ENCODE data around the gene MTHFS. TPM values are rescaled to one million over a fixed set of nuclear protein-coding genes. Genes with fewer than 3 reads are reported as not detected.

Gene MTHFS
- polyA plus RNA-seq, 1 donor (not counting 4 experiments of a cell fraction or from before 2014, with no cell fraction given): 33.8 TPM

DNA sequence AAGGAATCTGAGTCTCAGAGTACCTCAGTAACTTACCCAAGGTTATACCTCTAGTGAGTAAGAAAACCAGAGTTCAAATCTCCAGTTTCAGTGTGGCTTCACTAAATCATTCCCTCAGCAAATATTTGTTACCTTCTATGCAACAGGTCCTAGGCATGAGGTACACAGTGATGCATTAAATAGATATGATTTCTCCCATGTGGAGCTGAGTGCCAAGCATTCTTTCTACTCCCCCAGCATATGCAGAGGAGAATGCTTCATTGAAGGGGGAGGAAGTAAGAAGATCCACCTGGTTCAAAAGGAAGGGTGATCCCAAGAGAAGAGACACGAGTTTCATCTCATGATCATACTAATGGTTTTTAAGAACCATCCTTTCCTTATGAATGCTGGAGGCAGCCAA is 6.8 kb upstream of the MTHFS start:
- H3K4me2 ChIP-seq (ENCODE audit: control insufficient read depth, extremely low read depth, insufficient read depth, low read depth, low read length): no peak overlapping the region
- H3K27ac ChIP-seq (ENCODE audit: control insufficient read depth, insufficient read depth, low read length): no peak overlapping the region
- H3K4me1 ChIP-seq (ENCODE audit: control insufficient read depth, extremely low read depth, insufficient read depth, low read length): no peaks in the 10 kb centered on the region
- no peaks in the 10 kb centered on the region for H3K9me1 ChIP-seq (ENCODE audit: control insufficient read depth, extremely low read depth, insufficient read depth, low read length)
- no peak overlapping the region for H3K9ac ChIP-seq (ENCODE audit: control insufficient read depth, extremely low read depth, insufficient read depth, low read length)
- no peak overlapping the region for H3K4me3 ChIP-seq (ENCODE audit: control insufficient read depth in 2 of 3, extremely low read depth in 1 of 3, insufficient read depth in 2 of 3, low read depth in 1 of 3, low read length in 3 of 3)
- H4K20me1 ChIP-seq (ENCODE audit: control insufficient read depth, extremely low read depth, insufficient read depth, low read length): no peaks in the 10 kb centered on the region
- no peaks in the 10 kb centered on the region for H3K9me3 ChIP-seq (ENCODE audit: control insufficient read depth, low read depth, low read length)
- no peak overlapping the region for H2AFZ ChIP-seq (ENCODE audit: control insufficient read depth, low read length)
- no peak for FAIRE-seq
- H3K36me3 ChIP-seq (ENCODE audit: control insufficient read depth in 2 of 2, extremely low read depth in 1 of 2, insufficient read depth in 2 of 2, low read length in 2 of 2): peaks cover 0 to 2% of the 10 kb centered on the region in 2 experiments
- dilution Hi-C loops (cut with MboI; ENCODE audit: extremely low pct_ligation_motif_present, low sequenced_read_pairs): no loop called here
- H3K79me2 ChIP-seq (ENCODE audit: control insufficient read depth, insufficient read depth, low read length): no peaks in the 10 kb centered on the region
- no peaks in the 10 kb centered on the region for H3K27me3 ChIP-seq (ENCODE audit: control insufficient read depth, extremely low read depth, insufficient read depth, low read length)
- DNase-seq (ENCODE audit: low read depth, low spot score): no peak
- no peak for TF ChIP-seq EZH2 (IDR thresholded peaks at IDR 0.05; ENCODE audit: low read length)
- TF ChIP-seq, protein P1, sequence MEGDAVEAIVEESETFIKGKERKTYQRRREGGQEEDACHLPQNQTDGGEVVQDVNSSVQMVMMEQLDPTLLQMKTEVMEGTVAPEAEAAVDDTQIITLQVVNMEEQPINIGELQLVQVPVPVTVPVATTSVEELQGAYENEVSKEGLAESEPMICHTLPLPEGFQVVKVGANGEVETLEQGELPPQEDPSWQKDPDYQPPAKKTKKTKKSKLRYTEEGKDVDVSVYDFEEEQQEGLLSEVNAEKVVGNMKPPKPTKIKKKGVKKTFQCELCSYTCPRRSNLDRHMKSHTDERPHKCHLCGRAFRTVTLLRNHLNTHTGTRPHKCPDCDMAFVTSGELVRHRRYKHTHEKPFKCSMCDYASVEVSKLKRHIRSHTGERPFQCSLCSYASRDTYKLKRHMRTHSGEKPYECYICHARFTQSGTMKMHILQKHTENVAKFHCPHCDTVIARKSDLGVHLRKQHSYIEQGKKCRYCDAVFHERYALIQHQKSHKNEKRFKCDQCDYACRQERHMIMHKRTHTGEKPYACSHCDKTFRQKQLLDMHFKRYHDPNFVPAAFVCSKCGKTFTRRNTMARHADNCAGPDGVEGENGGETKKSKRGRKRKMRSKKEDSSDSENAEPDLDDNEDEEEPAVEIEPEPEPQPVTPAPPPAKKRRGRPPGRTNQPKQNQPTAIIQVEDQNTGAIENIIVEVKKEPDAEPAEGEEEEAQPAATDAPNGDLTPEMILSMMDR (optimal IDR thresholded peaks at IDR 0.05 in 1 of 3, IDR thresholded peaks at IDR 0.05 in 1 of 3, conservative IDR thresholded peaks at IDR 0.05 in 1 of 3; ENCODE audit: extremely low read depth in 1 of 3, insufficient read depth in 2 of 3, low read length in 3 of 3): no peak

- Histone ChIP-seq H4K20me1 (ENCODE audit: control insufficient read depth, extremely low read depth, insufficient read depth, low read length) (no peaks in the 10 kb centered on the region), H3K4me3 (ENCODE audit: control insufficient read depth in 2 of 3, extremely low read depth in 1 of 3, insufficient read depth in 2 of 3, low read depth in 1 of 3, low read length in 3 of 3) (no peak overlapping the region), H3K4me2 (ENCODE audit: control insufficient read depth, extremely low read depth, insufficient read depth, low read depth, low read length) (no peak overlapping the region), H2AFZ (ENCODE audit: control insufficient read depth, low read length) (no peak overlapping the region), H3K4me1 (ENCODE audit: control insufficient read depth, extremely low read depth, insufficient read depth, low read length) (no peaks in the 10 kb centered on the region), H3K9me3 (ENCODE audit: control insufficient read depth, low read depth, low read length) (no peaks in the 10 kb centered on the region), H3K9ac (ENCODE audit: control insufficient read depth, extremely low read depth, insufficient read depth, low read length) (no peak overlapping the region), H3K79me2 (ENCODE audit: control insufficient read depth, insufficient read depth, low read length) (no peaks in the 10 kb centered on the region), H3K27ac (ENCODE audit: control insufficient read depth, insufficient read depth, low read length) (no peak overlapping the region), H3K36me3 (ENCODE audit: control insufficient read depth in 2 of 2, extremely low read depth in 1 of 2, insufficient read depth in 2 of 2, low read length in 2 of 2) (peaks cover 0 to 2% of the 10 kb centered on the region in 2 experiments), H3K9me1 (ENCODE audit: control insufficient read depth, extremely low read depth, insufficient read depth, low read length) (no peaks in the 10 kb centered on the region), H3K27me3 (ENCODE audit: control insufficient read depth, extremely low read depth, insufficient read depth, low read length) (no peaks in the 10 kb centered on the region)
- DNase-seq (ENCODE audit: low read depth, low spot score) (no peak), FAIRE-seq (no peak)
- TF ChIP-seq, protein P1 (optimal IDR thresholded peaks at IDR 0.05 in 1 of 3, IDR thresholded peaks at IDR 0.05 in 1 of 3, conservative IDR thresholded peaks at IDR 0.05 in 1 of 3; ENCODE audit: extremely low read depth in 1 of 3, insufficient read depth in 2 of 3, low read length in 3 of 3): no peak
- no peak for TF ChIP-seq EZH2 (IDR thresholded peaks at IDR 0.05; ENCODE audit: low read length)
- dilution Hi-C loops (cut with MboI; ENCODE audit: extremely low pct_ligation_motif_present, low sequenced_read_pairs): no loop called here
Observed at GRCh38 chr15:79903144-79903543, 6.3 kb upstream of the MTHFS start.
